ENCODE data around the gene PLPP2.
"Not testable (repeated sequence)": the region's sequence is repeated elsewhere in the genome, so short reads cannot be mapped to it uniquely, and the experiment has no call there.

The PLPP2 gene

DNA sequence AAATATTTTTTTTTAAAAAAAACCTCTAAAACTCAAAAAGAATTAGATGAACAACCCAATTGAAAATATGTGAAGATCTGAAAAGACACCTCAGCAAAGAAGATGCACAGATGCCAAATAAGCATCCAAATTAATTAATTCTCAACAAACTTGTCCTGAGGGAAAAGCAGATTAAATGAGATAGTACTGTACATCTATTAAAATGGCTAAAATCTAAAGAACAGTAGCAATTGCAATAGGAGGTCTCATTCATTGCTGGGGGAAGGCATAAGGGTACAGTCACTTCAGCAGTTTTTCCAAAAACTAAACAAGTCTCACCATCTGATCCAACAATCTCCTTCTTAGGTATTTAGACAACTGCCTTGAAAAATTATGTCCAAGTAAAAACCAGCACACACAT lies 22.0 kb downstream of the PLPP2 start:
- DNase-seq (ENCODE audit: low read depth), result no peak
- TF ChIP-seq CTCF (IDR thresholded peaks at IDR 0.05; ENCODE audit: low read depth, low read length) (no peak), POLR2A (IDR thresholded peaks at IDR 0.05; ENCODE audit: extremely low read depth, insufficient read length) (no peak), MYC (IDR thresholded peaks at IDR 0.05; ENCODE audit: low read depth, low read length) (no peak)
- TF ChIP-seq, protein P1, sequence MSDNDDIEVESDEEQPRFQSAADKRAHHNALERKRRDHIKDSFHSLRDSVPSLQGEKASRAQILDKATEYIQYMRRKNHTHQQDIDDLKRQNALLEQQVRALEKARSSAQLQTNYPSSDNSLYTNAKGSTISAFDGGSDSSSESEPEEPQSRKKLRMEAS (IDR thresholded peaks at IDR 0.05; ENCODE audit: low read depth, low read length), result no peak
- no peak overlapping the region for H3K4me3 ChIP-seq (ENCODE audit: low read depth, low read length)

- DNase-seq (ENCODE audit: low read depth), result no peak
- no peak overlapping the region for H3K4me3 ChIP-seq (ENCODE audit: low read depth, low read length)
- no peak for TF ChIP-seq CTCF (IDR thresholded peaks at IDR 0.05; ENCODE audit: low read depth, low read length)
- no peak for TF ChIP-seq MYC (IDR thresholded peaks at IDR 0.05; ENCODE audit: low read depth, low read length)
- no peak for TF ChIP-seq POLR2A (IDR thresholded peaks at IDR 0.05; ENCODE audit: extremely low read depth, insufficient read length)
- TF ChIP-seq, protein P1 (IDR thresholded peaks at IDR 0.05; ENCODE audit: low read depth, low read length), result no peak
Observed at GRCh38 chr19:262125-262524, 29.1 kb downstream of the PLPP2 start.

- not testable (repeated sequence) for H3K4me3 ChIP-seq (ENCODE audit: low read depth, low read length); DNase-seq (ENCODE audit: low read depth)
Observed at GRCh38 chr19:256804-257203, 34.4 kb downstream of the PLPP2 start.

DNA sequence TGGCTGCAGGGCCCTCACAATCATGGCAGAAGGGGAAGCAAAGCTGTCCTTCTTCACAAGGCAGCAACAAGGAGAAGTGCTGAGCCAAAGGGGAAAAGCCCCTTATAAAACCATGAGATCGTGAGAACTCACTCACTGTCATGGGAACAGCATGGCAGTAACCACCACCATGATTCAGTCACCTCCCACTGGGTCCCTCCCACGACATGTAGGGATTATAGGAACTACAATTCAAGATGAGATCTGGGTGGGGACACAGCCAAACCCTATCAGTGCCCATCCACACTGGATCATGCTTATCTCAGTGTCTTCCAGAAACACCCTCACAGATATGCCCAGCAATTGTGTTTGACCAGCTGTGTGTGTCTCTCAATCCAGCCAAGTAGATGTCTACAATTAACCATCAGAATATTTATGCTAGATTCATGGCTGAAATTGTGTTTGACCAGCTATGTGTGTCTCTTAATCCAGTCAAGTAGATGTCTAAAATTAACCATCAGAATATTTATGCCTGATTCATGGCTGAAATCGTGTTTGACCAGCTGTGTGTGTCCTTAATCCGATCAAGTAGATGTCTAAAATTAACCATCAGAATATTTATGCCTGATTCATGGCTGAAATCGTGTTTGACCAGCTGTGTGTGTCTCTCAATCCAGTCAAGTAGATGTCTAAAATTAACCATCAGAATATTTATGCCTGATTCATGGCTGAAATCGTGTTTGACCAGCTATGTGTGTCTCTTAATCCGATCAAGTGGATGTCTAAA lies 38.6 kb downstream of the PLPP2 start:
- not testable (repeated sequence) for H3K4me3 ChIP-seq (ENCODE audit: low read depth, low read length)

DNA sequence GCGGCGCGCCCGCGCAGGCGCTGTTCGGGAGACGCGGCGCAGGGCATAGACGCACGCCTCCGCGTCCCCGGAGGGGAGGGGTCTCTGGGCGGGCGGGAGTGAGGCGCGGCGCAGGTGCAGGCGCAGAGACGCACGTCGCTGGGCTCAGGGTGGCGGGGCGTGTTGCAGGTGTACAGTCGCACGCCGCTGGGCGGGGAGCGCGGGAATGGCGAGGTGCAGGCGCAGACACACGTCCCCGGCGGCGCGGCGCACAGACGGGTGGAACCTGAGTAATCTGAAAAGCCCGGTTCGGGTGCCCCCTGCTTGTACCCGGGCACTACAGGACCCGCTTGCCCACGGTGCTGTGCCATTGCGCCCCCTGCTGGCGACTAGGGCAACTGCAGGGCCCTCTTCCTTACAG lies 44.7 kb downstream of the PLPP2 start:
- no peak overlapping the region for H3K4me3 ChIP-seq (ENCODE audit: low read depth, low read length)
- peak; percentile 3 for DNase-seq (ENCODE audit: low read depth)

More for the DNA sequence above, 38.6 kb downstream of the PLPP2 start:
- DNase-seq (ENCODE audit: low read depth), result not testable (repeated sequence)

DNA sequence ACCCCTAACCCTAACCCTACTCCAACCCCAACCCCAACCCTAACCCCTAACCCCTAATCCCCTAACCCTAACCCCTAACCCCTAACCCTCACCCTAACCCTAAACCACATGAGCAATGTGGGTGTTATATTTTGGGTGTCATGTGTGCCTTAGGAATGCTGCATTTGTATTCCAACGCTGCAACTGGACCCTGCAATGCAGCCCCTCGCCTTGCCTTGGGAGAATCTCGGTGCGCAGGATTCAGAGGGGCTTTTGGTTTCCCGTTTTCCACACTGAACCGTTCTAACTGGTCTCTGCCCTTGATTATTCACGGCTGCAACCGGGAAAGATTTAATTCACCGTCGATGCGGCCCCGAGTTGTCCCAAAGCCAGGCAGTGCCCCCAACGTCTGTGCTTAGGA lies 45.3 kb downstream of the PLPP2 start:
- peak overlapping the region; percentile 47 for H3K4me3 ChIP-seq (ENCODE audit: low read depth, low read length)

More for the DNA sequence above, 44.7 kb downstream of the PLPP2 start:
- no peak for TF ChIP-seq MYC (IDR thresholded peaks at IDR 0.05; ENCODE audit: low read depth, low read length)

DNA sequence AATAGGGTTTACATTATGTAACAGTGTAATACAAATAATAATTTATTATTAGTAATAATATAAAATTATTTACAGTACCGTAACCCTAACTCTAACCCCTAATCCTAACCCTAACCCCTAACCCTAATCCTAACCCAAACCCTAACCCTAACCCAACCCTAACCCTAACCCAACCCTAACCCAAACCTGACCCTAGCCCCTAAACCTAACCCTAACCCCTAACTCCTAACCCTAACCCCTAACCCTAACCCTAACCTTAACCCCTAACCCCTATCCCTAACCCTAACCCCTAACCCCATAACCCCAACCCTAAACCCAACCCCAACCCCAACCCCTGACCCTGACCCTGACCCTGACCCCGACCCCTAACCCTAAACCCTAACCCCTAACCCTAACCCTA lies 45.7 kb downstream of the PLPP2 start:
- TF ChIP-seq POLR2A (IDR thresholded peaks at IDR 0.05; ENCODE audit: extremely low read depth, insufficient read length), result no peak
- no peak overlapping the region for H3K4me3 ChIP-seq (ENCODE audit: low read depth, low read length)
- no peak for DNase-seq (ENCODE audit: low read depth)

More for the DNA sequence above, 45.3 kb downstream of the PLPP2 start:
- peak; percentile 6 for DNase-seq (ENCODE audit: low read depth)

Data from NB4 (cell line).